Sigmoid colon (tissue), 7 donors: ENCODE measurements around the gene XPNPEP3. TPM values are rescaled to one million over a fixed set of nuclear protein-coding genes. Genes with fewer than 3 reads are reported as not detected.

ENCODE experiments used
- DNase-seq: peaks from one replicate; pipeline ENCODE4 v3.0.0-alpha.2; 2019
- H3K27ac ChIP-seq, 4 donors: fragments of 200-600 bp; sonication (generic); one replicate each; pipeline ENCODE4 v1.5.1; 2016 to 2019; ENCODE audit warnings: mild to moderate bottlenecking in 1 of 4
- H3K27me3 ChIP-seq, 3 donors: fragments of 200-600 bp; sonication (generic); one replicate each; pipeline ENCODE4 v1.5.1; 2019; ENCODE audit warnings: mild to moderate bottlenecking in 1 of 3
- H3K36me3 ChIP-seq, 4 donors: fragments of 200-600 bp; sonication (generic); one replicate each; pipeline ENCODE4 v1.5.1; 2016 to 2019
- H3K4me1 ChIP-seq, 4 donors: fragments of 200-600 bp; sonication (generic); one replicate each; pipeline ENCODE4 v1.5.1; 2017 to 2019
- H3K4me3 ChIP-seq, 4 donors: fragments of 200-600 bp; sonication (generic); one replicate each; pipeline ENCODE4 v1.5.1; 2017 to 2019; ENCODE audit warnings: mild to moderate bottlenecking in 2 of 4, moderate library complexity in 1 of 4
- H3K9me3 ChIP-seq, 4 donors: fragments of 200-600 bp in 3 of 4; sonication (generic) in 3 of 4; one replicate each; pipeline versions ENCODE4 v1.5.1 to v1.6.1; 2013 to 2019
- CTCF ChIP-seq, 4 experiments: fragments of 450-650 bp in 3 of 4; fragments of 200-600 bp in 1 of 4; IDR thresholded peaks; one replicate each; pipeline ENCODE4 v1.5.1; 2016 to 2019; ENCODE audit warnings: antibody characterized with exemption in 4 of 4, mild to moderate bottlenecking in 3 of 4, moderate library complexity in 2 of 4
- EP300 ChIP-seq, 4 donors: sonication (generic); formaldehyde crosslinking; IDR thresholded peaks; one replicate each; pipeline ENCODE4 v1.6.1; 2017; ENCODE audit warnings: antibody characterized with exemption in 4 of 4
- POLR2A ChIP-seq, 2 donors: fragments of 450-650 bp; IDR thresholded peaks; one replicate each; pipeline ENCODE4 v1.6.1; 2016; ENCODE audit warnings: antibody characterized with exemption in 2 of 2, mild to moderate bottlenecking in 2 of 2, moderate library complexity in 2 of 2
- POLR2AphosphoS5 ChIP-seq, 4 donors: sonication (generic); formaldehyde crosslinking; IDR thresholded peaks; one replicate each; pipeline ENCODE4 v1.6.1; 2017; ENCODE audit warnings: antibody characterized with exemption in 4 of 4
- WGBS, 2 donors: extraction: QIAGEN DNeasy Blood & Tissue Kit; methylation state at CpG; one replicate each; pipeline ENCODE4 v1.1.7; 2013; 5-methylcytosine and 5-hydroxymethylcytosine counted together
- intact Hi-C: fragments of 100-400 bp; cut with DNase I; formaldehyde crosslinking; loops from one replicate; pipeline ENCODE4 v1.15.1; 2023
- polyA plus RNA-seq, 3 donors: library from polyadenylated mRNA; stranded (reverse); fragments of 200-250 nt; gene quantifications; one replicate each; pipeline ENCODE4 v1.2.3, GENCODE V29; 2013
- total RNA-seq, 4 donors: library from RNA; depleted of rRNA; stranded (reverse); fragments of >200 nt; gene quantifications; one replicate each; pipeline ENCODE4 v1.1.0, GENCODE V29; 2016
- donor health status: healthy with polysubstance abuse.
- donor health status: Bipolar disorder and iron deficiency.
- donor health status: healthy.

The XPNPEP3 gene
- total and polyA plus RNA-seq, 7 donors, result 3.9 to 13.6 (median 9.6) TPM

- no peaks in the 10 kb centered on the region for H3K27me3 ChIP-seq
- H3K27ac ChIP-seq, result no peak overlapping the region
- intact Hi-C loops, result no loop called here
- peaks cover 8 to 85% (median 28%) of the 10 kb centered on the region in 4 donors for H3K36me3 ChIP-seq
- no peak for TF ChIP-seq POLR2AphosphoS5 (IDR thresholded peaks at IDR 0.05)
- TF ChIP-seq EP300 (IDR thresholded peaks at IDR 0.05), result no peak
- no peak for TF ChIP-seq POLR2A (IDR thresholded peaks at IDR 0.05)
- TF ChIP-seq CTCF (IDR thresholded peaks at IDR 0.05), result no peak
- H3K9me3 ChIP-seq, result no peaks in the 10 kb centered on the region
- DNase-seq, result peak; percentile 30
- 91 to 93% methylated on average over 8 of the region's 8 CpGs for WGBS, 2 donors
- H3K4me1 ChIP-seq, result no peaks in the 10 kb centered on the region
- no peak overlapping the region for H3K4me3 ChIP-seq
These were observed 109.2 kb downstream of the XPNPEP3 start for GRCh38 chr22:40965936-40966725.

DNA sequence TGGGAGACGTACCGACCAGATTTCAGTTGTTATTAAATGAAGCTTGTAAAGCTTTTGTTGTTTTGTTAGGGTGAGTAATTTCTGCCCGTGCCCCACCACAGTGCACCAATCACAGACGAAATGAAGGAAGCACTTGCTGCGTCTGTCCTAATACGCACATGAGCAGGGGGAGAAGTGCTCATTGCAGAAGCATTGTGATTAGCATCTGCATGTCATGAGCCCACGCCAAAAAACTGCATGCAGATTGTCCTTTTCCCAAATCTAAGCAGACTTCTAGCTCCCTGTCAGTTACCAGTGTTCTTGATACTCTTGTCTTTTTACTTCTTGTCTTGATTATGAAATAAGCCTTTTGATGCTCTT, 109.8 kb downstream of the XPNPEP3 start:
- no peaks in the 10 kb centered on the region for H3K9me3 ChIP-seq
- intact Hi-C loops, result no loop called here
- H3K4me3 ChIP-seq, result no peak overlapping the region
- H3K27ac ChIP-seq, result no peak overlapping the region
- TF ChIP-seq EP300 (IDR thresholded peaks at IDR 0.05) (no peak), POLR2AphosphoS5 (IDR thresholded peaks at IDR 0.05) (no peak), POLR2A (IDR thresholded peaks at IDR 0.05) (no peak), CTCF (IDR thresholded peaks at IDR 0.05) (no peak)
- DNase-seq, result peak; percentile 8
- peaks cover 8 to 82% (median 28%) of the 10 kb centered on the region in 4 donors for H3K36me3 ChIP-seq
- H3K4me1 ChIP-seq, result no peaks in the 10 kb centered on the region
- H3K27me3 ChIP-seq, result no peaks in the 10 kb centered on the region
- 92% methylated on average over 7 of the region's 7 CpGs for WGBS, 2 donors

GRCh38 chr22:40967111-40967760, 110.3 kb downstream of the XPNPEP3 start:
- Histone ChIP-seq H3K4me3 (no peak overlapping the region), H3K27ac (no peak overlapping the region), H3K9me3 (no peaks in the 10 kb centered on the region), H3K4me1 (no peaks in the 10 kb centered on the region), H3K27me3 (no peaks in the 10 kb centered on the region), H3K36me3 (peaks cover 8 to 81% (median 33%) of the 10 kb centered on the region in 4 donors)
- 89 to 96% methylated on average over 8 of the region's 8 CpGs for WGBS, 2 donors
- intact Hi-C loops, result no loop called here
- TF ChIP-seq POLR2AphosphoS5 (IDR thresholded peaks at IDR 0.05) (no peak), CTCF (IDR thresholded peaks at IDR 0.05) (no peak), POLR2A (IDR thresholded peaks at IDR 0.05) (no peak), EP300 (IDR thresholded peaks at IDR 0.05) (no peak)
- peak; percentile 29 for DNase-seq

GRCh38 chr22:40972587-40972986, 115.6 kb downstream of the XPNPEP3 start:
- Histone ChIP-seq H3K36me3 (peaks cover 6 to 56% (median 23%) of the 10 kb centered on the region in 4 donors), H3K9me3 (no peaks in the 10 kb centered on the region), H3K27me3 (no peaks in the 10 kb centered on the region), H3K4me1 (no peaks in the 10 kb centered on the region), H3K27ac (no peak overlapping the region), H3K4me3 (no peak overlapping the region)
- DNase-seq, result peak; percentile 19
- 97 to 98% methylated on average over 6 of the region's 6 CpGs for WGBS, 2 donors
- intact Hi-C loops, result no loop called here
- TF ChIP-seq POLR2A (IDR thresholded peaks at IDR 0.05) (no peak), EP300 (IDR thresholded peaks at IDR 0.05) (no peak), CTCF (IDR thresholded peaks at IDR 0.05) (no peak), POLR2AphosphoS5 (IDR thresholded peaks at IDR 0.05) (no peak)
